Mammary epithelial cell (primary cell): ENCODE data around the gene PQBP1.

Source experiments
- CTCF ChIP-seq, 2 donors: IDR thresholded peaks in 1 of 2; conservative IDR thresholded peaks in 1 of 2; 2 replicates each; pipeline ENCODE4 v1.5.1; 2011 to 2012; ENCODE audit warnings: inconsistent platforms in 2 of 2, low read length in 2 of 2, mild to moderate bottlenecking in 2 of 2, control low read depth in 1 of 2, low read depth in 1 of 2; ENCODE audit not compliant: insufficient read depth in 1 of 2; ENCODE audit errors: extremely low read depth in 1 of 2
- EZH2 ChIP-seq: IDR thresholded peaks from 2 replicates; pipeline ENCODE4 v1.6.1; 2012; ENCODE audit warnings: low read length, inconsistent platforms, borderline replicate concordance

DNA sequence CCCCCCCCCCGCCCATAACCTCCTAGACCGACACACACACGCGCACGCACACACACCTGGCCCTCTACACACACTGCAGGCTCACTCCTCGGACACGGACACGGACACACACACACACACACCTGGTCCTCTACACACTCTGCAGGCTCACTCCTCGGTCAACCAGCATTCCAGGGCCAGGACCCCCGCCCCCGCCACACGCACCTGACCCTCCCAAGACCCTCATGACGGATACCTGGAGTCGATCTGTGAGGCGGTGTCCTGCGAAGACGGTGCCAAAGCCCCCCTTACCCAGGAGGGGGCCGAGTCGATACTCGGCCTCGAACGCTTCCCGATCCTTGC lies 20.5 kb downstream of the PQBP1 start:
- TF ChIP-seq CTCF (conservative IDR thresholded peaks at IDR 0.05 in 1 of 2, IDR thresholded peaks at IDR 0.05 in 1 of 2; ENCODE audit: extremely low read depth in 1 of 2, insufficient read depth in 1 of 2, low read depth in 1 of 2, low read length in 2 of 2) (no peak), EZH2 (no peak)
